Stimulated activated CD4-positive, alpha-beta T cell treated with anti-CD3 and anti-CD28 coated beads, Interleukin-4, amount 100 ng/mL, for 24 hours (primary cell): Measurements from ENCODE around the gene HMCN2.

Experiments used
- DNase-seq: peaks from one replicate; pipeline ENCODE4 v3.0.0-alpha.2; 2020

The HMCN2 gene

DNA sequence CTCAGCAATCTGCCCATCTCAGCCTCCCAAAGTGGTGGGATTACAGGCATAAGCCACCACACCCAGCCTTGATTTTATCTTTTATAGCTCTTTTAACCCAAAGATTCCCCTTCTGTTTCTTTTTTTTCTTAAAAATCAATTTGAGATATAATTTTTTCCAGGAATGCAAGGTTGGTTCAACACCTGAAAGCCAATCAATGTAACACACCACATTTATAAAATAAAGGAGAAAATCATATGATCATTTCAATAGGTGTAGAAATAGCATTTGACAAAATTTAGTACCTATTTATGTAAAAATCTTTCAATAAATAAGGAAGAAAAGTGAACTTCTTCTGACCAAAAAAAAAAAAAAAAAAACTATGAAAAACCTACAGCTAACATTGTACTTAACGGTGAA, 175.5 kb downstream of the HMCN2 start:
- no peak for DNase-seq

DNA sequence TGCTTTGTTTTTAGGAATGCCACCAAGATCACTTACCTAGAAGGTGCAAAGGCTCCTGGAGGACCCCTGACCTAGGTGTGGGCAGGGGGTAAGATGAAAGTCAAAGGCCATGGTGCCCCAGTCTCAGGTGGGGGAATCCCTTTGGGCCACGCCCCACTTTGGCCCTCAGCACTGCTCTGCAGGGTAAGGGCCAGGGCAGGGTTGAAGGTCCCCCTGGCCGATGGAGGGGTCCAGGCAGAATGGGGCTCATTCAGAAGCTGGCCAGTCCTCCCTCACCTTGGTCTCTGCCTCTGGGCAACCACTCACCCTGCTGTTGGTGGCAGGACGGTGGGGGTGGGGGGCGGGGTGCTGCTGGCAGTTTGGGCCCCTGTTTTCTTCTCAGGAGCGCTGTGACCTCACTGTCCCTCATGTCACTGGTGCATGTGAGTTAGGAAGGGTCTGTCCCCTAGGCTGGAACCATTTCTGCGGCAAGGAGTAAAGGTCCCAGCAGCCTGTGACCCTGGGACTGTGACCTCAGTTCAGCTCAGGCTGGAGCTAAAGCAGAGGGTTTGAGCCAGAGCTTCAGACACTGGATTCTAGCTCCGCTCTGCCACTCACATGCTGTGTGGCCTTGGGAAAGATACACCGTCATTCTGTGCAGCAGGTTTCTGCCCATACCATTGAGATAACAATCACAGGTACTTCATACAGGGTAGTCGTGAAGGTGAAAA, 177.3 kb downstream of the HMCN2 start:
- no peak for DNase-seq

DNA sequence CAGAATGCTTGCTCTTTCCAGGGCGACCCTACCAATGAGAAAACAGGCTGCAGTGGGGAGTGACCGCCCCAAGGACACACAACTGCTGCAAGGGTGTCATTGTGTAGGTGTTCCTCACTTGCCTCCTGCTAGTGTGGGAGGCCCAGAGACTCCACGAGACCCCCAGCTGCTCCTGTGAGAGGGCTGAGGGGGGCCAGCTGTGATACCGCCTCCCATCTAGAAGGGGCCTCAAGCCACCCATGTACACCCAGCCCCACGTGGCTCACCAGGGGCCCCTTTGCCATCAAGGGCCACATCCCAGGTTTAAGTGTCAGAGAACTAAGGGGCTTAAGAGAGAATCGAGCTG, 177.9 kb downstream of the HMCN2 start:
- DNase-seq = no peak

DNA sequence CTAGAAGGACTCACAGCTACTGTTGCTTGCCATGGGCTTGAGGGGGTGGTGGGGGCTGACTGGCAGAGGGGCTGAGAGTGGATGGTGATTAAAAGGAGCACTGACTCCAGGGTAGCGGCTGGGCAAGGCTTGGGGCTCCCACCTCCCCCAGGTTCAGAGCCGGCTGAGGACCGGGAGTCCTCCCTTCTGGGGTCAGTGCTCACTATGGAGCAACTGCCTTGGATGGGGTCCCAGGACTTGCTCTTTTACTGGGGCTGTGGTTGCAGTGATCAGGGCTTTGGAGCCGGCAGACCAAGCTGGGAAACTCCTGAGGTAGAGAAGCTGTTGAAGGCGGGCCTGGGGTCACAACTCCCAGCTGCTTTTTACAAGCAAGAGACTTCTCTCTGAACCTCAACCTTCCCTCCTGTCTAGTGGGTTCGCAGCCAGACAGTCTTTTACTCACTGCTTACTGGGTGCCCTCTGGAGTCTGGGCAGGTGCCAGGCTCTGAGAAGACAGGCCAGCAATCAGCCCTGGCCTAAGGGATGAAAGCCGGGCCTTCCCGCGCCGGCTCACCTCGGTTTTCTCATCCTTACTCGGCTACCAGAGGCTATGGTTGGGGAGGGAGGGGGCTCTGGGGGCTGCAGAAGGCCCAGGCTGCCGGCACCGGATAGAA, 178.4 kb downstream of the HMCN2 start:
- DNase-seq = no peak

DNA sequence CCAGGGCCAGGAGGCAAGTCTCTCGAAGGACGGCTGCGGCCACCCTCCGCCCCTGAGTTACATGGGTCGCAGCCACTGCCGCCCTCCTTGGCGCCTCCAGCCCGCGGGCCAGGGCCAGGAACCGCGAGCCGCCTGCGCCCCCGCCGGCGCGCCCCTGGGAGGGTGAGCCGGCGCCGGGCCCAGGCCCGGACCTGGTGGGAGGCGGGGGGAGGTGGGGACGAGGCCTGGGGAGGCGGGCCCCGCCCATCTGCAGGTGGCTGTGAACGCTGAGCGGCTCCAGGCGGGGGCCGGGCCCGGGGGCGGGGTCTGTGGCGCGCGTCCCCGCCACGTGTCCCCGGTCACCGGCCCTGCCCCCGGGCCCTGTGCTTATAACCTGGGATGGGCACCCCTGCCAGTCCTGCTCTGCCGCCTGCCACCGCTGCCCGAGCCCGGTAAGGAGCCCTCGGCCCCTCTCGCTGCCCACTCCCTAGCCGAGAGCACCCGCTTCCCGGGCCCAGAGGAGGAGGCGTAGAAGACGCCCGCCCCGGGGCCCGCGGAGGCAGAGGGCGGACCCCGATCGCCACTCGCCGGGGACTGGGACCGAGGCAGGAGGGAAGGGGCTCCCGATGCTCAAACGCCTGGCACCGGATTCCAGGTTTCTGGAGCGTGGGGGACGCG, 179.1 kb downstream of the HMCN2 start, which contains the start of gene ASS1:
Gene ASS1 (plus strand): TSS at position 397 of the 657 bp plus-strand sequence. CDS start 7,268 bp downstream, outside the sequence.
- peak; percentile 38 for DNase-seq

DNA sequence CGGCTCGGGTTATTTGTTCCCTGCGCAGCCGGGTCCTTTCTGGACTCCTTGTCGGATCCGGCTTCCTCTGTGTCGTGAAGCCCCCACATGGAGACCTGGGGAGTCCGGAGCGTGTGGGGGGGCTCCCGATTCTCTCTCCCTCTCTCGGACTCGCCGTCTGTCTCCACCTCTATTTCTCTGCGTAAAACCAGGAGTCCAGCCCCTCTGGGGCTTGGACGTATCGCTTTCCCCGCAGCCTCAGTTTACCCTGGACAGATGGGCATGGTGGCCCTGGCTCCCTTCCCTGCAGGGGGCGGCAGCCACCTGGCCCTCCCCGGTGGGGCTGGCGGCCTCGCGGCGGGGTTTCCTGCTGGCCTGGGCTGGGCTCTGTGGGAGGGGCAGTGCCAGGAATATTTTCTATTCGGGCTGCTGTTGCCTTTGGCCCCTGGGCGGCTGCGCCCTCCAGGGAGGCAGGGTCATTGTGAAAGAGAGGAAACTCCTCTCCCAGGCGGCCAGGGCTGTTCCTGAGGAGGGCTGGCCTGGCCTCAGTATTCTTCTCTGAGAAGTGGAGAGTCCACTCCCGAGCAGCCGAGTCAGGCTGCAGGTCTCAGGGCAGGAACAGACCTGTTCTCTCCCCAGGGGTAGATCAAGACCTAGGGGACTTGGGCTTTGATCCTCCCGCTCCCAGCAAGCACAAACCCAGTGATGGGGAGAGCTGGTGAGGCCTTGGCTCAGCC, 179.9 kb downstream of the HMCN2 start:
- DNase-seq = no peak

DNA sequence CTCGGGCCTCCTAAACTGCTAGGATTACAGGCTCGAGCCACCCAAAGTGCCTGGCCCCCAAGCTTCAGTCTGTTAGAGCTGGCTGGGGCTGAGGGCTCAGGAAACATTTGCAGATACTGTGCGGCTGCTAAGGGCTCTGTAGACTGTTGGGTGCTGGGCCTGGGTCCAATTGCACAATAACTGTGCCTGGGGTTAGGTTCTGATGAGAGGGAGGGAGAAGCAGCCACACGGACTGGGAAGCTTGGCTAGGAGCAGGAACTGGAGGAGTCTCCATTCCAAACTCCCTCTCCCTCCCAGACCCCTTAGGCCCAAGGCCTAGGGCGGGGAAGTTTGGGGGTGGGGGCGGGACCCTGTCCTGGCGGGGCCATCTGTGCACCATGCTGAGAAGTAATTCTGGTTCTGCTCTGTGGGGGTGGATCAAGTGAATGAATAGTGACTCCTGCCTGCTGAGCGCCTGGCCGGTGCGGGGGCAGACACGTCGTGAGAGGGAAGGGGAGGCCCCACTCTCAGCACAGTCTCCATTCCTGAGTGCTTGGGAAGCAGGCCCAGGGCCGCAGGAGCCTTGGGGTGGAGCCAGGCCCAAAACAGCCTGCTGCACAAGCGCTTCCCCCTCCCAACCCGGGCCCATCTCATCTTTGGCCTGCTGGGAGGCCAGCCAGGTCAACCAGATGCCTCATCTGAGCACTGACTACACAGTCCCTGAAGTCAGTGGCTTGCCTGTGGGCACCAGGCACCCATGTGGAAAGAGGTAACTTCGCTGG, 180.7 kb downstream of the HMCN2 start:
- no peak for DNase-seq

DNA sequence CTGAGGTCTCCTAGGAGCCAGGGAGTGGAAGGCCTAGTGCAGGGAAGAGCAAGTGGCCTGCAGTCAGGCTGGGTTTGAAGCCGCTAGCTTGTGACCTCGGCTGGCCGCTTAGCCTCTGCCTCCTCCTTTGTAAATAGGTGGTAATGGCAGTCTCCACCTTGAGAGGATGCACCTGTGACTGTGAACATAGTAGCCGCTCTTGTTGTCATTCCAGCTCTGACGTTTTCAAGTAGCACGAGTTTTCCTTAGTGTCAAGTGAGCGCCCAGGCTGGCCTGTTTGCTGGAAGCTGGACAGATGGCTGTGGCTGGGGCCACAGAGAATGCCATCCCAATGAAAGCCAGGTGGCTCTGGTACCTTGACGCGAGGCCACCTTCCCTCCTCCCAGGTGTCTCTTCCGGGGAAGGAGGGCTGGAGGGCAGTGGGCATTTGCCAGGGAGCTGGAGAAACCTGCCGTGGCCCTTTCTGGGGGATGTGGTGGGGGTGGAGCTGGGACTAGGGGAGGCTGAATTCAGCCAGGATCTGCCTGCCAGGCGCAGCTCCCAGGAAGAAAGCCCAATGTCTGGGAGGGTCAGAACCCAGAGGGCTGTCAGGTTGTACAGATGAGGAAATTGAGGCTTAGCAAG, 181.7 kb downstream of the HMCN2 start:
- no peak for DNase-seq

DNA sequence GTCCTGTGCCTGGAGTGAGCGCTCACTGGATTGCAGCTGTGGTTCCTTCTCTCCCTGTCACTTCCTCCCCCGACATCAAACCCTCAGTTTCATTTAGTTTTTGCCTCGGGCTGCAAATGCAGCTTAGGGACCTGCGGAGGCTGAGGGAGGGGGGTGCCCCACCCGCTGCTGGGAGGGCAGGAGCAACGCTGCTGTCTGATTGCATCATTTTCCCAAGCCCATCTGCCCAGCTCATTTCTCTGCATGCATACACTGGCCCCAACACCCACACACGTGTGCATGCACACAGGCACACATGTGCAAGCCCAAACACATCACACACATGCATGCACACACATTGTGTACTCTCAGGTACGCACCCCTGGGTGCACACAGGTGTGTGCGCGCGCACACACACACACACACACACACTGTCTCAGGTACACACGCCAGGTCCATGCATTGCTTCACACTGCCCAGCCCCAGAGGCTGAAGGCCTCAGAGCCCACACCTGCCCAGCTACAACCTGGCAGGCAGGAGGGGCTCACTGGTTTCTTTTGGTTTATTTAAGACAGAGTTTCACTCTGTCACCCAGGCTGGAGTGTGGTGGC, 182.6 kb downstream of the HMCN2 start:
- no peak for DNase-seq

DNA sequence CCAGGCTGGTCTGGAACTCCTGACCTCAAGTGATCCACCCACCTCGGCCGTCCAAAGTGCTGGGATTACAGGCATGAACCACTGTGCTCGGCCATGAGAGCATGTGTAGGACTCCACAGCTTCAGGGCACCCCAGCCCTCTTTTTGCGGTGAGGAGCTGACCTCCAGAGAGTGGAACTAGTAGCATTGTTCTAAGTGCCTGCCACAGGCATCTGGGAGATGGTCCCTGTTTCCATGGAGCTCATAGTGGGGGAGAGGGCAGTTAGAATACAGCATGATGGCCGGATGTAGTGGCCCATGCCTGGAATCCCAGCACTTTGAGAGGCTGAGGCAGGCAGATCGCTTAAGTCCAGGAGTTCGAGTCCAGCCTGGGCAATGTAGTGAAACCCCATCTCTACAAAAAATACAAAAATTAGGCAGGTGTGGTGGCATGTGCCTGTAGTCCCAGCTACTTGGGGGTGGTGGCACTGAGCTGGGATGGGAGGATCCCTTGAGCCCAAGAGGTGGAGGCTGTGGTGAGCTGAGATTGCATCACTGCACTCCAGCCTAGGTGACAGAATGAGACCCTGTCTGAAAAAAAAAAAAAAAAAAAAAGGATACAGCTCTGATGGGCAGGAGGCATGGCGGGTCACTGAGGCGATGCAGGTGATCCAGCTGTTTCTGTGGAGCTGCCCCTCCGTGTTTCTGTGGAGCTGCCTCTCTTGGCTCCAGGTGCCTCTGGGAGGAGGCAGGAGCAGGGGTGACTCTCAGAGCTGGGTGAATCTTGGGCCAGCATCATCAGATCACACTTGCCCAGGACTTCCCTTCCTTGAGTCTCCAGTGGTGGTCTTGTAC, 183.4 kb downstream of the HMCN2 start:
- DNase-seq = no peak

DNA sequence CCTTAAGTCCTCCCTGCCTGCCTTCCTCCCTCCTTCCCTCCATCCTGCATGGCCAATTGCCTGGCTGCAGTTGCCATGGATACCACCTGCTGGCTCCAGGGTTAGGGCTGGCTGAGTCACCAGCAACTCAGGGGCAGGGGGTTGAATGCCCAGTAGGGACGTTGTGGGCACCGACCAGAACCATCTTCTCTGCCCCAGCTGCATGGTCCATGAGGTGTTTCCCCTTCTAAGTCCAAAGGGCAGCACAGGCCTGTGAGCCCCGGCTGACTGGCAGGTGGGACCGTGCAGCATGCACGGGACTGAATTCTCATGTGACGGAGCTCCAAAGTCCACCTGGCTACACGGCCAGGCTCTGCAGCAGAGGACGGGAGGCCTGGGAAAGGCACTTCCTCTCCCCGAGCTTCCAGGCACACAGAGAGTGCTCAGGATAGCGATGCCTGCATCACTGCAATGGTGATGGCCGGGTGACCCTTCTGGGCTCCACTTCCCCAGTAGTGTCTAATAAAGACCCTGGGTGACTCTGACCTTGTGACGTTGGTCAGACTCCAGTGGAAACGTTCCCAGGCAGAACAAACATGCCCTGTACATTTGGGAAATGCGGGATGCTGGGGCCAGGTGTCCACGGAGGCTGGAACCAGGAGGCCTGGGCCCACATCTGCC, 184.9 kb downstream of the HMCN2 start:
- DNase-seq = no peak

DNA sequence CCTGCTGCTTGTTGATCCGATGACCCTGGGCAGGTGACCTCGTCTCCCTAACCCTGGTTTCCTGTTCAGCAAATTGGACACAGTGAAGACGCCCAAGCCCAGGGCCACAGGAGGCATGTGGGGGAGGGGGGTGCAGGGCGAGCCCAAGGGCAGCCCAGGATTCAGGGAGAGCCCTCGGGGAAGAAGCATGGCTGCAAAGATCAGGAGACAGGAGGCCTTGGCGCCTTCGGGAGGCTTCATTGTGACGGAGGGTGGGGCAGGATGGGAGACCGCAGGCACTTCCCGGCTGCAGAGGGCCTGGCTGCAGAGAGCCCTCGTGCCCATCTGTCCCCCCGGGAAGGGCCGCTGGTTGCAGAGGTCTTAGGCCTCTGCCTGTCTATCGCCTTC, 185.4 kb downstream of the HMCN2 start:
- no peak for DNase-seq

DNA sequence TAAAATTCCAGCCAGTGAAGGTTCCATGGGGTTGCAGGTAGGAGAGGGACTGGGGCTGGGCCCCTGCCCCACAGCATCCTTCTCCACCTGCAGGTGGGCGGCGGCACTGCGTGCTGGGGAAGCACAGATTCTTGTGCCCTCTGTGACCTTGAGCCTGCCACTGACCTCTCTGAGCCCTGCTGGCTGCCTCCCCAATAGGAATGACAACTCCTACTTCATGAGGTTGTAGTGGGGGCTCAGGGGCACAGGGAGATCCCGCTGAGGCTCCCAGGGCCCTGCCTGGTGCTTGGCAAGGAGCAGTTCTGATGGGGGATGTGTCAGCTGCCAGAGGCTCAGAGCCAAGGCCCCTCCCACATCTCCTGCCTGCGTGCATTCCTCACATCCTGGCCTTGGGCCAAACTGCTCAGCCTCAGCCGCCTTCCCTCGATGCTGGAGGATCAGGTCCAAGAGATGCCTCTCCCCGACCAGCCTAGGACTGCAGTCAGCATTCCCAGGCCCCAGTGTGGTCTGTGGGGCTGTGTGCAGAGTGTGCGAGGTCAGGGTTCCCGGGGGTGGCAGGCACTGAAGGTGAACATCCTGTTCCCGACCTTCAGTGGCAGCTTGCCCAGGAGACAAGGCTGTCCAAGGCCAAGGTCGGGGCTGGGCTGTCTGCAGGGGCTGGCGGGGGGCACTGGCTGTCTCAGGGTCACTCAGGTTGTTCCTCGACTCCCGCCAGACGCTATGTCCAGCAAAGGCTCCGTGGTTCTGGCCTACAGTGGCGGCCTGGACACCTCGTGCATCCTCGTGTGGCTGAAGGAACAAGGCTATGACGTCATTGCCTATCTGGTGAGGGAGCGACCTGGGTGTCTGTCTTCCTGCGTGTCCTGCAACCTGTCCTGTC, 186.2 kb downstream of the HMCN2 start:
- DNase-seq = no peak

DNA sequence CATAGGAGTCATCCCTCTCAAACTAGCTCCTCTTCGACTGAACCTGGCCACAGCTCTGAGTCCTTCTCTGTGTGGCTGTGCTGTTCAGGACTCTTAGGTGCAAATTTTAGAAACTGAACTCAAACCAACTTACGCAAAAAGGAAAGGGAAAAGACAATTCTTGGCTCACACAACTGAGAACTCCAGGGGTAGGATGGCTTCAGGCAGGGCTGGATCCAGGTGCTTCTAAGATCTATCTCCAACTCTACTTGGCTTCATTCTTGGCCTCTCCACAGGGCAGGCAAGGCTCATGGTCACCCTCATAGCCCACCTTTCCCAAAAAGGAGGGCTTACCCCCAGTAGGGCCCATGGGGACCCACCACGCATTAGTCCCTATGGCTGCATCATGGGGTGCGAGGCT, 187.3 kb downstream of the HMCN2 start:
- no peak for DNase-seq

DNA sequence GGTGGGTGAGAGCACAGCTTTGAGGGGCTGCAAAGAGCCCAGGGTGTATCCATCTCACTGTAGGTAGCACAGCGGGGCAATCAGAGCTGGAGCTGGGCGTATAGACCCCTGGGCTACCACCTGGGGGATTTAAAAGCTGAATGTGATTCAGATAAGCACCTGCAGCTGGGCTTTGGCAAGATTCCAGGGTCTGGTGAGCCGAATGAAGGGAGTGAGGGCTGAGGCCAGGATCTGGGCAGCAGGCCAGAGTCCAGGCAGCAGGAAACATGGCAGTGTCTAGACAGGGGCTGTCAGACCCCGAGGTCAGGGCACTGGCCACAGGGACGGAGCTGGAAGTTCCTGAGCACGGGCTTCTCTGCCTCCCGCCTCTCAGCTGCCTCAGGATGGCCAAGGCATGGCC, 187.9 kb downstream of the HMCN2 start:
- DNase-seq = no peak

DNA sequence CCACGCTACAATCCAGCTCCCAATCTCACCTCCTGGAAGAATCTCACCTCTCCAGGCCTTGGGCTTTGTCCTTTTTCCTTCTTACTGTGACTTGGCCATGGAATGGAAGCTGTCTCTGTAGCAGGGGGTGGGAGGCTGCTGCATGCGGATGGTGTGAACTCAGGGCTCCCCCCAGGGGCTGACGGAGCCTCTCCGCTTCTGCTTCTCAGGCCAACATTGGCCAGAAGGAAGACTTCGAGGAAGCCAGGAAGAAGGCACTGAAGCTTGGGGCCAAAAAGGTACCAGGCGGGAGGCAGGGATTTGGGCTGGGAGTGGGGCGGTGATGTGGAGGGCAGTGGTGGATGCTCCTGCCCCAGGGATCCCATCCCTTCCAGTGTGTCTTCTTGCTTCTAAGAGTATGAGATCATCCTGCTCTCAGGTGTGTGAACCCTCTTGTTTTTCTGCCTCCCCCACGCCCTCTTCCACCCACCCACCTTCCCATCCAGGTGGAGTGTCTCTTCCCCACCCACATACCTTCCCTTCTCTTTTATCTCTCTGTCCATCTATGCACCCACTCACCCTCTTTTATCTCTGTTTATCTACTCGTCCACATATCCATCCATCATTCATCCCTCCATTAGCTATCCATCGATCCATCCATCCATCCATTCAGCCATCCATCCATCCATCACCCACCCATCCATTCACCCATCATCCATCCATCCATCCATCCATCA, 188.7 kb downstream of the HMCN2 start:
- DNase-seq = no peak

DNA sequence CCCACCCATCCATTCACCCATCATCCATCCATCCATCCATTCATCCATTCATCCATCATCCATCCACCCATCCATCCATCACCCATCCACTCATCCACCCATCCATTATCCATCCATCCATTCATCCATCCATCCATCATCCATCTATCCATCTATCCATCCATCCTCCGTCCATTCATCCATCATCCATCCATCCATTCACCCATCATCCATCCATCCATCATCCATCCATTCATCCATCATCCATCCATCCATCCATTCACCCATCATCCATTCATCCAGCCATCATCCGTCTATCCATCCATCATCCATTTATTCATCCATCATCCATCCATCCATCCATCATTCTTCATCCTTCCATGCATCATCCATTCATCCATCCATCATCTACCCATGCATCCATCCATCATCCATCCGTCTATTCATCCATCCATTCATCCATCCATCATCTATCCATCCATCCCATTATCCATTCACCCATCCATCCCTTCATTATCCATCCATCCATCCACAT, 189.3 kb downstream of the HMCN2 start:
- no peak for DNase-seq

DNA sequence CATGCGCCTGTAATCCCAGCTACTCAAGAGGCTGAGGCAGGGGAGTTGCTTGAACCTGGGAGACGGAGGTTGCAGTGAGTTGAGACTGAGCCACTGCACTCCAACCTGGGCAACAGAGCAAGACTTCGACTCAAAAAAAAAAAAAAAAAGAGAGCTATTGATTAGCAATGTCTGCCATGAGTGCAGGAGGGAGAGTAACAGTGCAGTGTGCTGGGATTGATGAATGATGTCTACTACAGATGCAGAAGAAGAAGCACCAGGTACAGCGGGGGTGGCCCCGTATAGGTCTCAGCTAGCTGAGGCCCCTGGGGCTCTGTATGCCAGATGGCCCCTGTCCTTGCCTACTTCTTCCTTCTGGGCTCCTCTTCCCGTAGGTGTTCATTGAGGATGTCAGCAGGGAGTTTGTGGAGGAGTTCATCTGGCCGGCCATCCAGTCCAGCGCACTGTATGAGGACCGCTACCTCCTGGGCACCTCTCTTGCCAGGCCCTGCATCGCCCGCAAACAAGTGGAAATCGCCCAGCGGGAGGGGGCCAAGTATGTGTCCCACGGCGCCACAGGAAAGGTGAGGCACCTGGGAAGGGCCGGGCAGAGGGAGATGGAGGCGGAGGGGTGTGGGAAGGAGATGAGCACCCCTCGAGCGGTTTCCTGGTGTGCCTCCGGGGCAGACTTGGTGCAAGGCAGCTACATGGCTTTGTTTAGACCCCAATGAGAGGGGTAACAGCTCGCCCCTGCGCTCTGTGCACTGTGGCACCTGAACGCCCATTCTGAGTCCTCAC, 192.7 kb downstream of the HMCN2 start:
- no peak for DNase-seq
